ENCODE measurements around the gene NLN. TPM values are rescaled to one million over a fixed set of nuclear protein-coding genes. Genes with fewer than 3 reads are reported as not detected.

Gene NLN
- total and polyA plus RNA-seq, 7 experiments from 2014 or later, result 2.5 to 11.9 (median 3.6) TPM

GRCh38 chr5:65823204-65823603, 101.2 kb downstream of the NLN start:
- Mint-ChIP-seq H3K27me3 (no peaks in the 10 kb centered on the region), H3K4me1 (peaks cover 0 to 28% (median 18%) of the 10 kb centered on the region in 7 donors), H3K9me3 (no peaks in the 10 kb centered on the region), H3K36me3 (peaks cover 0 to 11% (median 4%) of the 10 kb centered on the region in 5 donors), H3K4me3 (no peak overlapping the region), H3K27ac (no peak overlapping the region)
- ATAC-seq (no peak), DNase-seq (no peak)
- POLR2A ChIA-PET, result no interaction called here
- intact Hi-C loops (cut with micrococcal nuclease), result no loop called here
- Histone ChIP-seq H3K36me3 (ENCODE audit: control insufficient read depth in 2 of 3, insufficient read depth in 3 of 3, low read length in 3 of 3) (no peaks in the 10 kb centered on the region), H3K27me3 (ENCODE audit: control insufficient read depth in 2 of 2, insufficient read depth in 2 of 2, low read length in 2 of 2) (no peaks in the 10 kb centered on the region), H3K4me1 (ENCODE audit: control insufficient read depth in 2 of 2, insufficient read depth in 2 of 2, low read length in 2 of 2) (peaks cover 0 to 6% of the 10 kb centered on the region in 2 donors), H3K4me3 (ENCODE audit: low read length) (no peak overlapping the region), H3K9me3 (ENCODE audit: control insufficient read depth in 2 of 3, low read length in 3 of 3) (no peaks in the 10 kb centered on the region), H3K27ac (ENCODE audit: low read depth, low read length) (no peak overlapping the region)
- CTCF ChIA-PET, result no interaction called here

GRCh38 chr5:65823845-65824445, 101.9 kb downstream of the NLN start:
- intact Hi-C loops (cut with micrococcal nuclease), result no loop called here
- Histone ChIP-seq H3K36me3 (ENCODE audit: control insufficient read depth in 2 of 3, insufficient read depth in 3 of 3, low read length in 3 of 3) (no peaks in the 10 kb centered on the region), H3K27me3 (ENCODE audit: control insufficient read depth in 2 of 2, insufficient read depth in 2 of 2, low read length in 2 of 2) (no peaks in the 10 kb centered on the region), H3K4me3 (ENCODE audit: low read length) (no peak overlapping the region), H3K4me1 (ENCODE audit: control insufficient read depth in 2 of 2, insufficient read depth in 2 of 2, low read length in 2 of 2) (peaks cover 0 to 6% of the 10 kb centered on the region in 2 donors), H3K9me3 (ENCODE audit: control insufficient read depth in 2 of 3, low read length in 3 of 3) (no peaks in the 10 kb centered on the region), H3K27ac (ENCODE audit: low read depth, low read length) (no peak overlapping the region)
- ATAC-seq (no peak), DNase-seq (no peak)
- Mint-ChIP-seq H3K27ac (peak overlapping the region in 1 of 9 donors; percentile 20), H3K4me1 (peaks cover 0 to 27% (median 16%) of the 10 kb centered on the region in 7 donors), H3K36me3 (peaks cover 0 to 11% (median 4%) of the 10 kb centered on the region in 5 donors), H3K27me3 (no peaks in the 10 kb centered on the region), H3K4me3 (no peak overlapping the region), H3K9me3 (no peaks in the 10 kb centered on the region)
- CTCF ChIA-PET, result no interaction called here
- POLR2A ChIA-PET, result no interaction called here

- ChIA-PET POLR2A (no interaction called here), CTCF (no interaction called here)
- peaks cover 0 to 15% (median 8%) of the 10 kb centered on the region in 7 donors for H3K4me1 Mint-ChIP-seq
- H3K27ac ChIP-seq (ENCODE audit: low read depth, low read length), result no peak overlapping the region
- H3K27me3 Mint-ChIP-seq, result no peaks in the 10 kb centered on the region
- no peak overlapping the region for H3K4me3 ChIP-seq (ENCODE audit: low read length)
- intact Hi-C loops (cut with micrococcal nuclease), result no loop called here
- H3K36me3 Mint-ChIP-seq, result peaks cover 0 to 11% (median 4%) of the 10 kb centered on the region in 5 donors
- no peak overlapping the region for H3K27ac Mint-ChIP-seq
- H3K4me1 ChIP-seq (ENCODE audit: control insufficient read depth in 2 of 2, insufficient read depth in 2 of 2, low read length in 2 of 2), result no peaks in the 10 kb centered on the region
- H3K9me3 ChIP-seq (ENCODE audit: control insufficient read depth in 2 of 3, low read length in 3 of 3), result no peaks in the 10 kb centered on the region
- H3K9me3 Mint-ChIP-seq, result no peaks in the 10 kb centered on the region
- no peaks in the 10 kb centered on the region for H3K36me3 ChIP-seq (ENCODE audit: control insufficient read depth in 2 of 3, insufficient read depth in 3 of 3, low read length in 3 of 3)
- DNase-seq (no peak), ATAC-seq (peak; percentile 70)
- peak overlapping the region in 1 of 10 donors; percentile 54 for H3K4me3 Mint-ChIP-seq
- H3K27me3 ChIP-seq (ENCODE audit: control insufficient read depth in 2 of 2, insufficient read depth in 2 of 2, low read length in 2 of 2), result no peaks in the 10 kb centered on the region
These were observed 103.7 kb downstream of the NLN start for GRCh38 chr5:65825408-65826328.

- intact Hi-C loops (cut with micrococcal nuclease), result no loop called here
- H3K27ac ChIP-seq (ENCODE audit: low read depth, low read length), result no peak overlapping the region
- POLR2A ChIA-PET, result interaction anchor here (0.5 to 1.0 kb wide), 4 partner anchors 38 to 1736 kb away, joined by 3 read pairs; no protein-coding TSS in a partner anchor
- Mint-ChIP-seq H3K9me3 (no peaks in the 10 kb centered on the region), H3K27ac (no peak overlapping the region), H3K36me3 (peaks cover 0 to 10% (median 4%) of the 10 kb centered on the region in 5 donors), H3K27me3 (peaks cover 0 to 2% (median 0%) of the 10 kb centered on the region in 5 donors), H3K4me3 (no peak overlapping the region), H3K4me1 (peaks cover 0 to 15% (median 8%) of the 10 kb centered on the region in 7 donors)
- CTCF ChIA-PET, result interaction anchor here (0.9 kb wide), 1 partner anchor 11 kb away, joined by 3 read pairs; no protein-coding TSS in a partner anchor
- no peak overlapping the region for H3K4me3 ChIP-seq (ENCODE audit: low read length)
- no peaks in the 10 kb centered on the region for H3K36me3 ChIP-seq (ENCODE audit: control insufficient read depth in 2 of 3, insufficient read depth in 3 of 3, low read length in 3 of 3)
- H3K9me3 ChIP-seq (ENCODE audit: control insufficient read depth in 2 of 3, low read length in 3 of 3), result no peaks in the 10 kb centered on the region
- no peaks in the 10 kb centered on the region for H3K4me1 ChIP-seq (ENCODE audit: control insufficient read depth in 2 of 2, insufficient read depth in 2 of 2, low read length in 2 of 2)
- ATAC-seq (no peak), DNase-seq (no peak)
- H3K27me3 ChIP-seq (ENCODE audit: control insufficient read depth in 2 of 2, insufficient read depth in 2 of 2, low read length in 2 of 2), result no peaks in the 10 kb centered on the region
These were observed 106.3 kb downstream of the NLN start for GRCh38 chr5:65828022-65828896.

- Histone ChIP-seq H3K36me3 (ENCODE audit: control insufficient read depth in 2 of 3, insufficient read depth in 3 of 3, low read length in 3 of 3) (no peaks in the 10 kb centered on the region), H3K4me3 (ENCODE audit: low read length) (no peak overlapping the region), H3K27me3 (ENCODE audit: control insufficient read depth in 2 of 2, insufficient read depth in 2 of 2, low read length in 2 of 2) (no peaks in the 10 kb centered on the region), H3K9me3 (ENCODE audit: control insufficient read depth in 2 of 3, low read length in 3 of 3) (no peaks in the 10 kb centered on the region), H3K27ac (ENCODE audit: low read depth, low read length) (no peak overlapping the region), H3K4me1 (ENCODE audit: control insufficient read depth in 2 of 2, insufficient read depth in 2 of 2, low read length in 2 of 2) (no peaks in the 10 kb centered on the region)
- ATAC-seq, result no peak
- Mint-ChIP-seq H3K4me3 (no peak overlapping the region), H3K4me1 (peaks cover 0 to 7% (median 3%) of the 10 kb centered on the region in 7 donors), H3K27ac (no peak overlapping the region), H3K27me3 (peaks cover 0 to 2% (median 0%) of the 10 kb centered on the region in 5 donors), H3K36me3 (no peaks in the 10 kb centered on the region), H3K9me3 (no peaks in the 10 kb centered on the region)
- POLR2A ChIA-PET, result no interaction called here
- no peak for DNase-seq
- CTCF ChIA-PET, result interaction anchor here (0.6 kb wide), 1 partner anchor 94 kb away, joined by 6 read pairs; no protein-coding TSS in a partner anchor
- intact Hi-C loops (cut with micrococcal nuclease), result loop anchor here in 1 of 2 donors (5.0 kb wide), 1 partner anchor 36 kb away; no protein-coding TSS in a partner anchor
These were observed 108.9 kb downstream of the NLN start for GRCh38 chr5:65830856-65831255.

- ATAC-seq, result no peak
- CTCF ChIA-PET, result interaction anchor here (0.6 to 0.7 kb wide), 2 partner anchors 14 to 93 kb away, joined by 5 to 6 read pairs; no protein-coding TSS in a partner anchor
These were observed 109.3 kb downstream of the NLN start for GRCh38 chr5:65831276-65831675.

More at GRCh38 chr5:65831276-65831675, 109.3 kb downstream of the NLN start:
- Histone ChIP-seq H3K27me3 (ENCODE audit: control insufficient read depth in 2 of 2, insufficient read depth in 2 of 2, low read length in 2 of 2) (no peaks in the 10 kb centered on the region), H3K27ac (ENCODE audit: low read depth, low read length) (no peak overlapping the region), H3K9me3 (ENCODE audit: control insufficient read depth in 2 of 3, low read length in 3 of 3) (no peaks in the 10 kb centered on the region), H3K4me3 (ENCODE audit: low read length) (no peak overlapping the region), H3K36me3 (ENCODE audit: control insufficient read depth in 2 of 3, insufficient read depth in 3 of 3, low read length in 3 of 3) (no peaks in the 10 kb centered on the region), H3K4me1 (ENCODE audit: control insufficient read depth in 2 of 2, insufficient read depth in 2 of 2, low read length in 2 of 2) (no peaks in the 10 kb centered on the region)
- H3K27me3 Mint-ChIP-seq, result peaks cover 0 to 2% (median 0%) of the 10 kb centered on the region in 5 donors
- H3K36me3 Mint-ChIP-seq, result no peaks in the 10 kb centered on the region
- H3K4me3 Mint-ChIP-seq, result no peak overlapping the region
- intact Hi-C loops (cut with micrococcal nuclease), result loop anchor here in 1 of 2 donors (5.0 kb wide), 1 partner anchor 36 kb away; no protein-coding TSS in a partner anchor
- H3K4me1 Mint-ChIP-seq, result peaks cover 0 to 5% (median 0%) of the 10 kb centered on the region in 7 donors
- H3K27ac Mint-ChIP-seq, result no peak overlapping the region
- no peaks in the 10 kb centered on the region for H3K9me3 Mint-ChIP-seq
- DNase-seq, result no peak
- POLR2A ChIA-PET, result interaction anchor here (0.6 kb wide), 1 partner anchor 315 kb away, joined by 3 read pairs; no protein-coding TSS in a partner anchor
